HepG2 (cell line): ENCODE data around the gene ZNF117. TPM values are rescaled to one million over a fixed set of nuclear protein-coding genes. Genes with fewer than 3 reads are reported as not detected.

ENCODE experiments used
- CHCHD3 ChIP-seq: sonication (generic); formaldehyde crosslinking; IDR thresholded peaks from 2 replicates; pipeline ENCODE4 v1.8.0; 2022; ENCODE audit warnings: mild to moderate bottlenecking, missing genetic modification reagents, moderate library complexity
- HMGA1 ChIP-seq: sonication (generic); formaldehyde crosslinking; conservative IDR thresholded peaks from 2 replicates; pipeline ENCODE4 v1.4.0; 2020; ENCODE audit warnings: missing genetic modification reagents
- HNRNPL ChIP-seq: fragments of 200-400 bp; formaldehyde crosslinking; IDR thresholded peaks from 2 replicates; pipeline ENCODE4 v1.6.1; 2017; ENCODE audit warnings: mild to moderate bottlenecking, low read depth, low read length
- KLF15 ChIP-seq: sonication (generic); formaldehyde crosslinking; IDR thresholded peaks from 2 replicates; pipeline ENCODE4 v1.8.1; 2023; ENCODE audit warnings: borderline replicate concordance, mild to moderate bottlenecking, inconsistent platforms, missing genetic modification reagents, mixed read lengths
- RARA ChIP-seq: IDR thresholded peaks from 2 replicates; pipeline ENCODE4 v1.6.1; 2016; ENCODE audit warnings: missing genetic modification reagents, missing compliant biosample characterization
- REXO4 ChIP-seq: sonication (generic); formaldehyde crosslinking; IDR thresholded peaks from 2 replicates; pipeline ENCODE4 v1.8.0; 2022; ENCODE audit warnings: missing genetic modification reagents, mild to moderate bottlenecking, borderline replicate concordance
- RNF2 ChIP-seq: fragments of 450-650 bp; conservative IDR thresholded peaks from 2 replicates; pipeline ENCODE4 v1.6.1; 2016; ENCODE audit warnings: low read depth
- SMAD1 ChIP-seq: sonication (generic); formaldehyde crosslinking; IDR thresholded peaks from 2 replicates; pipeline ENCODE4 v1.4.0; 2020; ENCODE audit warnings: missing genetic modification reagents, low read depth, mild to moderate bottlenecking, borderline replicate concordance
- SOX13 ChIP-seq, 3 experiments: fragments of 450-650 bp in 1 of 3; sonication (generic) in 1 of 3; formaldehyde crosslinking in 1 of 3; IDR thresholded peaks in 2 of 3; conservative IDR thresholded peaks in 1 of 3; 2 replicates each; pipeline versions ENCODE4 v1.5.0 to v1.6.1; 2016 to 2020; ENCODE audit warnings: antibody characterized with exemption in 1 of 3, mild to moderate bottlenecking in 1 of 3, missing compliant biosample characterization in 1 of 3, missing genetic modification reagents in 1 of 3, moderate library complexity in 1 of 3
- SP2 ChIP-seq: sonication (generic); formaldehyde crosslinking; IDR thresholded peaks from 2 replicates; pipeline ENCODE4 v1.5.1; 2020; ENCODE audit warnings: mild to moderate bottlenecking, missing genetic modification reagents
- ZBTB1 ChIP-seq: sonication (generic); formaldehyde crosslinking; IDR thresholded peaks from 2 replicates; pipeline ENCODE4 v1.4.0; 2020; ENCODE audit warnings: missing genetic modification reagents, borderline replicate concordance
- ZBTB21 ChIP-seq: sonication (generic); formaldehyde crosslinking; IDR thresholded peaks from 2 replicates; pipeline ENCODE4 v1.4.0; 2020; ENCODE audit warnings: missing genetic modification reagents
- ZFP1 ChIP-seq: IDR thresholded peaks from 2 replicates; pipeline ENCODE4 v1.6.1; 2016
- ZHX1 ChIP-seq: sonication (generic); formaldehyde crosslinking; IDR thresholded peaks from 2 replicates; pipeline ENCODE4 v1.8.1; 2022; ENCODE audit warnings: low read depth, mild to moderate bottlenecking, missing genetic modification reagents
- ZNF230 ChIP-seq: sonication (generic); formaldehyde crosslinking; IDR thresholded peaks from 2 replicates; pipeline ENCODE4 v1.4.0; 2020; ENCODE audit warnings: mild to moderate bottlenecking, missing genetic modification reagents
- ZNF256 ChIP-seq: sonication (generic); formaldehyde crosslinking; conservative IDR thresholded peaks from 2 replicates; pipeline ENCODE4 v1.4.0; 2020; ENCODE audit warnings: missing genetic modification reagents
- ZNF556 ChIP-seq: sonication (generic); formaldehyde crosslinking; IDR thresholded peaks from 2 replicates; pipeline ENCODE4 v1.4.0; 2020; ENCODE audit warnings: mild to moderate bottlenecking, missing genetic modification reagents, borderline replicate concordance
- ZNF572 ChIP-seq: sonication (generic); formaldehyde crosslinking; IDR thresholded peaks from 2 replicates; pipeline ENCODE4 v1.5.1; 2020; ENCODE audit warnings: mild to moderate bottlenecking, missing genetic modification reagents
- ZNF724P ChIP-seq: sonication (generic); formaldehyde crosslinking; IDR thresholded peaks from 2 replicates; pipeline ENCODE4 v1.8.0; 2022; ENCODE audit warnings: missing genetic modification reagents, borderline replicate concordance
- ZSCAN22 ChIP-seq: sonication (generic); formaldehyde crosslinking; IDR thresholded peaks from 2 replicates; pipeline ENCODE4 v1.4.0; 2020; ENCODE audit warnings: mild to moderate bottlenecking, missing genetic modification reagents
- polyA plus RNA-seq, 8 experiments: library from polyadenylated mRNA; depleted of rRNA in 3 of 8; stranded (reverse) in 7 of 8; unstranded in 1 of 8; fragments of >200 nt; fragmentation: Illumina TruSeq in 4 of 8; extraction: Trizol in 4 of 8; gene quantifications; 2 replicates each; pipeline versions ENCODE4 v1.2.1 to v1.2.3, GENCODE V29; 2011 to 2016; ENCODE audit warnings: low read depth in 4 of 8, missing spikeins in 1 of 8, mixed read lengths in 1 of 8; ENCODE audit not compliant: insufficient read depth in 1 of 8
- total RNA-seq, 5 experiments: library from RNA; depleted of rRNA; stranded (reverse); fragments of >200 nt; fragmentation: Illumina TruSeq; extraction: Trizol; gene quantifications; 2 replicates each; pipeline ENCODE4 v1.2.3, GENCODE V29; 2016; ENCODE audit warnings: low read depth in 1 of 5
- TF ChIP-seq, protein P1 (sequence below): sonication (generic); formaldehyde crosslinking; IDR thresholded peaks from 2 replicates; pipeline ENCODE4 v1.5.1; 2020; ENCODE audit warnings: missing genetic modification reagents, mild to moderate bottlenecking, borderline replicate concordance
- TF ChIP-seq, protein P2 (sequence below): sonication (generic); formaldehyde crosslinking; IDR thresholded peaks from 2 replicates; pipeline ENCODE4 v1.4.0; 2020; ENCODE audit warnings: missing genetic modification reagents

The ZNF117 gene
- total and polyA plus RNA-seq, 2 of the 13 experiments (the other 11 are each of a cell fraction or from before 2014, with no cell fraction given) = 6.6 to 20.0 TPM

GRCh38 chr7:64999165-65000004, 8.5 kb upstream of the ZNF117 start (continued):
- peak; percentile 95 for TF ChIP-seq RARA
- TF ChIP-seq ZBTB1 = no peak
- no peak for TF ChIP-seq SP2 (CRISPR knock-in tag)
- no peak for TF ChIP-seq ZNF230 (CRISPR knock-in tag)
- TF ChIP-seq HMGA1 = no peak
- TF ChIP-seq CHCHD3 = no peak
- TF ChIP-seq ZSCAN22 = 0 out of 2 replicates have a peak, but pooled peaks have one; percentile 28
- TF ChIP-seq, protein P1, sequence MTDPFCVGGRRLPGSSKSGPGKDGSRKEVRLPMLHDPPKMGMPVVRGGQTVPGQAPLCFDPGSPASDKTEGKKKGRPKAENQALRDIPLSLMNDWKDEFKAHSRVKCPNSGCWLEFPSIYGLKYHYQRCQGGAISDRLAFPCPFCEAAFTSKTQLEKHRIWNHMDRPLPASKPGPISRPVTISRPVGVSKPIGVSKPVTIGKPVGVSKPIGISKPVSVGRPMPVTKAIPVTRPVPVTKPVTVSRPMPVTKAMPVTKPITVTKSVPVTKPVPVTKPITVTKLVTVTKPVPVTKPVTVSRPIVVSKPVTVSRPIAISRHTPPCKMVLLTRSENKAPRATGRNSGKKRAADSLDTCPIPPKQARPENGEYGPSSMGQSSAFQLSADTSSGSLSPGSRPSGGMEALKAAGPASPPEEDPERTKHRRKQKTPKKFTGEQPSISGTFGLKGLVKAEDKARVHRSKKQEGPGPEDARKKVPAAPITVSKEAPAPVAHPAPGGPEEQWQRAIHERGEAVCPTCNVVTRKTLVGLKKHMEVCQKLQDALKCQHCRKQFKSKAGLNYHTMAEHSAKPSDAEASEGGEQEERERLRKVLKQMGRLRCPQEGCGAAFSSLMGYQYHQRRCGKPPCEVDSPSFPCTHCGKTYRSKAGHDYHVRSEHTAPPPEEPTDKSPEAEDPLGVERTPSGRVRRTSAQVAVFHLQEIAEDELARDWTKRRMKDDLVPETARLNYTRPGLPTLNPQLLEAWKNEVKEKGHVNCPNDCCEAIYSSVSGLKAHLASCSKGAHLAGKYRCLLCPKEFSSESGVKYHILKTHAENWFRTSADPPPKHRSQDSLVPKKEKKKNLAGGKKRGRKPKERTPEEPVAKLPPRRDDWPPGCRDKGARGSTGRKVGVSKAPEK (CRISPR knock-in tag) = 0 out of 2 replicates have a peak, but pooled peaks have one; percentile 21
- TF ChIP-seq REXO4 (CRISPR knock-in tag) = no peak
- no peak for TF ChIP-seq ZBTB21 (CRISPR knock-in tag)
- peak; percentile 79 for TF ChIP-seq ZFP1 (CRISPR knock-in tag)
- TF ChIP-seq ZNF256 (CRISPR knock-in tag) = no peak
- no peak for TF ChIP-seq SMAD1 (CRISPR knock-in tag)
- no peak for TF ChIP-seq ZNF724P (CRISPR knock-in tag)
- TF ChIP-seq SOX13 (IDR thresholded peaks at IDR 0.05) = peak; percentile 98
- TF ChIP-seq SOX13 (CRISPR knock-in tag; conservative IDR thresholded peaks at IDR 0.05 in 1 of 2, IDR thresholded peaks at IDR 0.05 in 1 of 2) = peak in 1 of 2 experiments; percentile 100; a peak in 2 of 4 replicates
- no peak for TF ChIP-seq RNF2
- TF ChIP-seq ZNF572 = no peak
- TF ChIP-seq, protein P2, sequence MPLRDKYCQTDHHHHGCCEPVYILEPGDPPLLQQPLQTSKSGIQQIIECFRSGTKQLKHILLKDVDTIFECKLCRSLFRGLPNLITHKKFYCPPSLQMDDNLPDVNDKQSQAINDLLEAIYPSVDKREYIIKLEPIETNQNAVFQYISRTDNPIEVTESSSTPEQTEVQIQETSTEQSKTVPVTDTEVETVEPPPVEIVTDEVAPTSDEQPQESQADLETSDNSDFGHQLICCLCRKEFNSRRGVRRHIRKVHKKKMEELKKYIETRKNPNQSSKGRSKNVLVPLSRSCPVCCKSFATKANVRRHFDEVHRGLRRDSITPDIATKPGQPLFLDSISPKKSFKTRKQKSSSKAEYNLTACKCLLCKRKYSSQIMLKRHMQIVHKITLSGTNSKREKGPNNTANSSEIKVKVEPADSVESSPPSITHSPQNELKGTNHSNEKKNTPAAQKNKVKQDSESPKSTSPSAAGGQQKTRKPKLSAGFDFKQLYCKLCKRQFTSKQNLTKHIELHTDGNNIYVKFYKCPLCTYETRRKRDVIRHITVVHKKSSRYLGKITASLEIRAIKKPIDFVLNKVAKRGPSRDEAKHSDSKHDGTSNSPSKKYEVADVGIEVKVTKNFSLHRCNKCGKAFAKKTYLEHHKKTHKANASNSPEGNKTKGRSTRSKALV (CRISPR knock-in tag) = no peak; the same call in 1 of the 2 replicates
- no peak for TF ChIP-seq KLF15
- TF ChIP-seq ZNF556 (CRISPR knock-in tag) = peak; percentile 44; the same call in 1 of the 2 replicates
- no peak for TF ChIP-seq ZHX1 (CRISPR knock-in tag)
- no peak for TF ChIP-seq HNRNPL
